NCI-H82 (cell line): ENCODE results near the gene KIF26B.

Source experiments
- DNase-seq: peaks from one replicate; lab custom pipeline; 2025; lab: John Stamatoyannopoulos, UW

The KIF26B gene

GRCh38 chr1:245133995-245134715 lies 20.6 kb upstream of the KIF26B start:
- no peak for DNase-seq

DNA sequence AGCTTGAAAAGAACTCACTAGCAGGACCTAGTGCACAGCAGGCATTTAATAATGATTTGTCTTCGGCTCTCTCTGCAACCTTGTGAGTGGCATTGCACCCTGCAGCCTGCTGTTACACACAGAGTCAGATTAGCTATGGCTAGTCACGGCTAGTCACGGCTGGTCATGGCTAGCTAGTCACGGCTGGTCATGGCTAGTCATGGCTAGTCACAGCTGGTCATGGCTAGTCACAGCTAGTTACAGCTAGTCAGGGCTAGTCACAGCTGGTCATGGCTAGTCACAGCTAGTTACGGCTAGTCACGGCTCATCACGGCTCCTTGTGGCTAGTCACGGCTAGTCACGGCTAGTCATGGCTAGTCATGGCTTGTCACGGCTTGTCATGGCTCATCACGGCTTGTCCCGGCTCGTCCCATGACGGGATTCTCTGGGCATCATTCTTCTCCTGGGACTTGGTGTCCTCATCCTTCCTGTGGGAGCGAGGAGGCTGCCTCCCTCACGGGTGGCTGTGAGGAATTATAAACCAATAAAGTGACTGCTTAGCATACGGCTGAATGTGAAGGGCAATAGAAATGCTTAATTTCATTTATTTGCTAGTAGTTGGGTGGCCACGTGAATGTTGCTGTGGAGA lies 12.5 kb upstream of the KIF26B start:
- no peak for DNase-seq

- DNase-seq, result no peak
Observed at GRCh38 chr1:245142976-245143375, 11.8 kb upstream of the KIF26B start.

DNA sequence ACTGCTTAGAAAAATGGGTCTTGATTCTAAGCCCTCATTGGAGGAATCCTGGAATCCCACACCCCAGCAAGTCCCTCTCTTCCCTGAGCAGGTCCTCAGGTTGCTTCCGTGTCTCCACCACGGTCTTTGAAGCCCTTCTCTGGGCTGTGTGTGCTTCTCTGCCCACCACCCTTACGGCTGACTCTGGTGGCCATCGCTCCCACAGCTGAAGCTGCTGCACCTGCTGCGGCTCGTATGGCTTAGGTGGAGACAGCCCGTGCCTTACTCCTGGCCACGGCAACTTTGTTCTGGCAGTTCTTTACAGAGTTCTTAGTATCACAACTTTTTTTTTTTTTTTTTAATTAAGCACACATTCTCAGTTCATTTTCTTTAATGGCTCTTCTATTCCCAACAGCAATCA lies 10.9 kb upstream of the KIF26B start:
- DNase-seq, result no peak

DNA sequence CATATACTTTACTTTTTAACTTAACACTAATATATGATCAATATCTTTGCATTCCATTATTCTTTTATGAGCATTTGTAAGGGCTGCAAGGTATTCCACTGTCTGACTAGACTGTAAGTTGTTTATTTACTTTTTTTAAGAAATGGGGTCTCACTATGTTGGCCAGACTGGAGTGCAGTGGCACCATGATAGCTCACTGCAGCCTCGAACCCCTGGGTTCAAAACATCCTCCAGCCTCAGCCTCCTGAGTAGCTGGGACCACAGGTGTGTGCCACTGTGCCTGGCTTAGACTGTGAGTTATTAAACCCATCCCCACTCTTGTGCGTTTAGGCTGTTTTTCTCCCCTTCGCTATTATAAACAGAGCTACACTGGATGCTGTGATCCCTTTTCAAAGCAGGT lies 6.7 kb upstream of the KIF26B start:
- DNase-seq, result no peak

- DNase-seq, result peak; percentile 52
Observed at GRCh38 chr1:245148861-245149260, 5.9 kb upstream of the KIF26B start.

GRCh38 chr1:245153081-245153551 lies 1.7 kb upstream of the KIF26B start:
- DNase-seq, result peak; percentile 91

DNA sequence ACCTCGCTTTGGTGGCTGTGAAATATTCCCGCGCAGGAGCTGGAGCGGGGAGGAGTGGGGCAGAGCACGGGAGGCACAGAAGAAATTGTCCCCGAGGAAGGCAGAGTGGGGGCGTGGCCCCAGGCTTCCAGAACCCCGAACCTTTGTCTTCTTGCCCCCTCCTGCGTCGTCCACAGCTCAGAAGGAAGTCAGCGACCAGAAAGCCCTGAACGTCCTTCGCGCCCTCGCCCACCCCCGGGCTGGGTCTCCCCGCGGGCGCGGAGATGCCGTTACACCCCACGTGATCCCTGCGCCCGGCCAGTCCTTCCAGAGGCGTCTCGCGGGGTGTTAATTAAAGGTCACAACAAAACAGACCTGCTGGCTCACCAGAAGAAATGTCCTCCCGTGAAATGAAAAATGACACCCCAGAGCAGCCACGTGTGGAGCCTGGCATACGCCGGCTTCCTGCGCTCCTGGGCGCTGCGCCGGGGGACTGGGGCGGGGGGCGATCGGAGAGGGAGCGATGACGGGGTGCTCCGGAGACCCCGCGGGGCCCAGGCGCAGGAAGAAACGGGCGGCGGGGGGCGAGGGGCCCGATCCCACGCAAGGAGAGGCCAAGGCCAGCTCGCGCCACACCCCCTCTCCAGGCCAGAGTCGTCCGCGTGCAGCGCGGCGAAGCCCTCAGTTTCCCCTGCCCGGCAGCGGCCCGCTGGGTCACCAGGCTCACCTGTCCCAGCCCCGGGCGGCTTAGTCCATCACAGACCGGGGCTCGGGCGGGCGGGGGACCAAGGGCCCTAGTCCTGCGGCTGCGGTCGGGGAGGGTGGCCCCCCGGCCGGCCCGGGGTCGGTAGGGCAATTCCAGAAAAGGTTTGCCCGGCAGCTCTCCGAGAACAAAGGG lies 995 bp upstream of the KIF26B start:
- peak; percentile 76 for DNase-seq

DNA sequence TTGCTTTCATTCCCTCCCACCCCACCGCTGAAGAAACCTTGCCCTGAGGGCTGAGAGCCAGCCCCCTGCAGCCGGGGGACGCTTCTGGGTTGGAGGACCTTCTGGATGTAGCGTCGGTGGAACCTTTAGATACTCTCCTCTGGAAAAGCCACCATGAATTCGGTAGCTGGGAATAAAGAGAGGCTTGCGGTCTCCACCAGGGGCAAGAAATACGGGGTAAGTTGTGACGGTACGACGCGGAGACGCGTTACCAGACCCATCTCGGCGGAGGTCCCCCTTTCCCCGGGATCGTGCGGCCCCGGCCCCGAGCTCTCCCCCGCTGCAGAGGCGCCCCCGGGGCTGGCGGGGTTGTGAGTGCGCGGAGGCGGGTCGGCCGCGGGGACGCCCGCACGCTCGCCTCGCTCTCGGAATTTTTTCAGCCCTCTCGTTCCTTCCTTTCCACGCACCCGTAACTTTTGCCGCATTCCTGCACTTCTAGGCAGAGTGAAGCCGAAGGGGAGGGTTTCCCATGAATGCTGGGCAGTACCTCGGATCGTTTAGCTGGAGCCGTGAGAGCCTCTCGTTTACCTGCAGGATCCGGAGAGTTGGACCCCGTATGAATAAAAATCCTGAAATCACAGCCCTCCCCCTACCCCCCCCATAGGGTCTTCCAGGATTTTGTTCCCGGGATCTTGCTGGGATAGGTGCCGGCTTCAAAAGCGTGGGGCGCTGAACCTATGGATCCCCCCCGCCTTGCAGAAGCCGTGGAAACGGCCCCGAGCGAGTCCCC lies 671 bp downstream of the KIF26B start:
- peak; percentile 78 for DNase-seq

DNA sequence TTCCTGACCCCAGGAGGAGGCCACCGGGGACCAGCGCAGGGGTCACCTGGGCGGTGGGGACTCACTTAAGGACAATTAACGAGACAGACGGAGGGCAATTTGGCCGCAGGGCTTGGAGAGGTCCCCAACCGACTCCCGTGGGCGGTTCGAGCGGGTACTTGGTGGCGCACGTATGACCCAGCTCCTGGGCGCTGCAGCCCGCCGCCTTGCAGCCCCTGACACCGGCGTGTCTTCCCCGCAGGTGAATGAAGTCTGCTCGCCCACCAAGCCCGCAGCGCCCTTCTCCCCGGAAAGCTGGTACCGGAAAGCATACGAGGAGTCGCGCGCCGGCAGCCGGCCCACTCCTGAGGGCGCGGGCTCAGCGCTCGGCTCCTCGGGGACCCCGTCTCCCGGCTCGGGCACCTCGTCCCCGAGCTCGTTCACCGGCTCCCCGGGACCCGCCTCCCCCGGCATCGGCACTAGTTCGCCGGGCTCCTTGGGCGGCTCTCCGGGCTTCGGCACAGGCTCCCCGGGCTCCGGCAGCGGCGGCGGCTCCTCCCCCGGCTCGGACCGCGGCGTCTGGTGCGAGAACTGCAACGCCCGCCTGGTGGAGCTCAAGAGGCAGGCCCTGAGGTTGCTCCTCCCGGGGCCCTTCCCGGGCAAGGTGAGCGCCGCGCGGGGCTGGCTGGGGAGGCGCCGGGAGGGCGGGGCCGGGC lies 1.4 kb downstream of the KIF26B start:
- peak; percentile 96 for DNase-seq

DNA sequence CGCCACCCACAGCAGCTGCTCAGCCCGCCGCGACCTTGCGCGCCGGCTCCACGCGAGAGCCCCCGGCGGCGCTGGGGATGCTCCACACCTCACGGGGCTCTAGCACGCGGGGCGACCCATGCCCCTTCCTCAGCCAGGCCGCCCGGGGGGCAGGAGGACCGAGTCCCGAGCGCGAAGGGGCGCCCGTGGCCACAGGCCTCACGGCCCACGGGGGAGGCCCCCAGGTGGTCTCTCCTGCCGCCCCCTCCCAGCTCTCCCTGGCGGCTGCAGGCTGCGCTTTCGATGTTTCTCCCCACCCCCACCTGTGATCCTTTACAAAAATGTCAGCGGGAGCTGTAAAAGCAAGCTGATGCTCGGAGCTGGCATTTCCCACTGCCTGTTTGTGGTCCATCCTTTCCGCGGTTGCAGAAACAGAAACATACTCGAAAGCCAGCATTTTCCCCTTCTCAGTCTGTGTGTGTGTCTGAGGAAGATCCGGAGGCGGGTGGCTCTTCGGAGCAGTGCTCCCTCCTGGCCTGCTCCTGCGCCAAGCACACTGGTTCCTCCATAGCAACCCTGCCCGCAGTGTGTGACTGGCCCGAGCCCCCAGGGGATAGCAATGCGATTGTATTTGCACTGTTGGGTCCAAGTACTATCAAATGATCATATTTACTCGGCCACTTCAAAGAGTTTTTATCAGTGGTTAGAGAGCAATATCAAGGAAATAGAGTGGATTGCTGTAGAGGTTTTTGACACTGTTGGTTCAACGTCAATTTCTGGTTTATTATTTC lies 2.1 kb downstream of the KIF26B start:
- peak; percentile 60 for DNase-seq

DNA sequence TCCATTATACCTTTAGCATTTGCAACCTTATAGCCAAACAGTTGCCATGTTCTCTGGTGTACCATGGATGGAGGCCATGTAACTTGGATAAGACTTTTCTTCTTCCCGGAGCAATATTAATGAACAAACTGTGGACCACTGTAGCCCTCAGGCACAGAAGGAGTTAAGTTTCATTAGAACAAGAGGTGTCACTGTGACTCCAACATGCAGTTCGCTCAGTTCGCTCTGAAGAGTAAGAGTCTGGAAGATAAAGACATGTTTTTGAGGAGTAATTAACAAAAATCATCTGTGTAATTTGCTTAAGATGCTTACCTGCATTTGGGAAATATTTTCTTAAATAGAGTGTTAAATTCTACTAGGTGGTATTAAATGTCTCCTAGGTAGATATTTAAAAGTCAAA lies 4.1 kb downstream of the KIF26B start:
- DNase-seq, result no peak

DNA sequence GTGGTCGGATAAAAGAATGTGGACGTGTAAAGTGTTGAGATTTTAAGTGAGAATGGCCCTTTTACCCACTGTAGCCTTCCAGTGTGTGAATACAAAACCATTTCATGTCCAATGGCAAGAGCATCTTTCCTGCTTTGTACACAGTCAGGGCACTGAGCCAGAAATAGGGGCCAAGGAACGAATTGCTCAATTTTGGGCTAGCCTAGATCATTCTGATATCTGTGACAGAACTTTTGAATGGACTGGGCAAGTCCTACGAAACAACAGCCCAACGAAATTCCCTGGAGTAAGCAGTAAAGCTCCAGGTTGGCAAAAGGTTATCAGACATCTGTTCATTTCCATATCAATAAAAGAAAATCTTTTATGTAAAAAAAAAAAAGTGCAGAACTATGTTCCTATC lies 5.5 kb downstream of the KIF26B start:
- no peak for DNase-seq

- peak; percentile 92 for DNase-seq
Observed at GRCh38 chr1:245160741-245161400, 6.1 kb downstream of the KIF26B start.

DNA sequence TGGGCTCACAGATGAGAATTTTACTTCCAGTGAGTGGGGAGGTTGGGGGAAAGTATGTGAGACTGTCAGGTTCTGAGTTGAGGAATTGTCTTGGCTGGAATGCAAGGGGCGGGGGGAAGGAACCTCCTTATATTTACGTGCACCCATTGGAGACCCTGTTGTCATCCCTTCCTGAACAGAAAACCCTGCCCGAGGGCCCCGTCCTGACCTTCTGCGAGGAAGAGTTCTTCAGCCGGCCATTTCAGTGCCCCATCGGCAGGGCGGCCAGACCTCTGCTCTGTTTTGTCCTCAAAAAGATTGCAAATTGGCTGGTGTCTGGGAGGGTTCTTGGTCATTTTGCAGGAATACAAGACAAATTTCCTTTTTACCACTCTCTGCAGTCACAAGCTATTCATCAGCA lies 7.1 kb downstream of the KIF26B start:
- no peak for DNase-seq

DNA sequence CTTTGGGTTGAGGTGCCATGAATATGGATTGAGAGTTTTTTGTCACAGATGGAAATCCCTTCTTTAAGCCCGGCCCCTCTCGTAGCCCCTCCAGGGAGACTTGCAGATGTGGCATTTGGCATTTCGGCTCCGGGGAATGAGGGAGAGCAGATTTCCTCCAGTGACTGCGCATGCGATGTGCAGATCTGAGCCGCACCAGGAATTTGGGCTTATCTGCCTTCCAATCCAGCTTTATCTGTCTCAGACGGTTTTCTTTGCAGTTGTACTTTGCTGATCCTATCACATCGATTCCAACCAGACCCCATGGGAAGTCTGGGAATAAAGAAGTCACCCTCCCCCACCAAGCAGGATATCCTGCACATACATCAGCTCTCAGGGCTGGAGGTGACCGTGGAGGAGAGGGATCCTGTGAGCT lies 11.7 kb downstream of the KIF26B start:
- peak; percentile 67 for DNase-seq

DNA sequence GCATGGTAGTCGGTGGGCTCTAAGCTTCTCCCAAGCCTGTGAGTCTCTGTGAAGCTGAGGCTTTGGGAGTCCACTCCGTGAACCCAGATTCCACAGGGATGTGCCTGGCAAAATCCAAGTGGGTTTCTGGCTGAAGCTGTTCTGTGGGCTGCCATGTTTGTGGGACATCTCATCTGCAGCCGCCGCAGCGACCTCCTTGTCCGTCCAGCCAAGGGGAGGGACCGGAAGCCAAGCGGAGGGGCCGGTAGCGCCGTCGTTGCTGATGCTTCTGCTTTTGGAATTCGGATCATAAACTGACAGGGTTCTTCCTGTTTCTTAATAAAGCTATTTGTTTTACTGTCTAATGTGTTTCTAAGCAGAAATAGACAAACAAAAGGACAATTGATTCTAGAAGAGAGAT lies 13.3 kb downstream of the KIF26B start:
- no peak for DNase-seq

GRCh38 chr1:245168906-245169305 lies 14.1 kb downstream of the KIF26B start:
- DNase-seq, result no peak

- no peak for DNase-seq
Observed at GRCh38 chr1:245169376-245169775, 14.6 kb downstream of the KIF26B start.

GRCh38 chr1:245172026-245172425 lies 17.2 kb downstream of the KIF26B start:
- DNase-seq, result no peak
